SK-N-MC (cell line): ENCODE data around the gene PRR33.

Experiments used
- DNase-seq: peaks from one replicate; pipeline ENCODE4 v3.0.0-alpha.2; 2011; ENCODE audit warnings: low read depth, low spot score
- H3K27ac ChIP-seq: fragments of 200-600 bp; sonication (generic); 2 replicates; pipeline ENCODE4 v1.5.1; 2016; ENCODE audit warnings: mixed run types
- H3K36me3 ChIP-seq: fragments of 200-600 bp; sonication (generic); 2 replicates; pipeline ENCODE4 v1.6.1; 2017; ENCODE audit warnings: antibody characterized with exemption, low read length, mixed read lengths; ENCODE audit not compliant: insufficient read depth
- H3K4me3 ChIP-seq: fragments of 200-600 bp; sonication (generic); 2 replicates; pipeline ENCODE4 v1.5.1; 2016
- H3K9ac ChIP-seq: fragments of 200-600 bp; sonication (generic); 2 replicates; pipeline ENCODE4 v1.8.0; 2017; ENCODE audit warnings: mixed run types, mixed read lengths; ENCODE audit not compliant: insufficient read length
- H3K9me3 ChIP-seq: fragments of 200-600 bp; sonication (generic); 2 replicates; pipeline ENCODE4 v1.6.1; 2017; ENCODE audit warnings: low read depth, mild to moderate bottlenecking, antibody characterized with exemption, low read length, moderate library complexity, mixed read lengths
- EZH2 ChIP-seq: fragments of 200-600 bp; sonication (generic); IDR thresholded peaks from one replicate; pipeline ENCODE4 v1.6.1; 2017; ENCODE audit warnings: antibody characterized with exemption
- FOXP2 ChIP-seq: optimal IDR thresholded peaks from 2 replicates; pipeline ENCODE3; 2011; ENCODE audit warnings: mild to moderate bottlenecking, moderate library complexity; ENCODE audit not compliant: insufficient read depth; ENCODE audit errors: extremely low read length, control extremely low read depth
- POLR2AphosphoS5 ChIP-seq: IDR thresholded peaks from 2 replicates; pipeline ENCODE4 v1.6.1; 2012; ENCODE audit warnings: mild to moderate bottlenecking, low read depth, low read length, borderline replicate concordance

The PRR33 gene

GRCh38 chr11:1854949-1855885 is 36.5 kb downstream of the PRR33 start:
- Histone ChIP-seq H3K9ac (no peak overlapping the region), H3K36me3 (no peaks in the 10 kb centered on the region), H3K9me3 (no peaks in the 10 kb centered on the region), H3K27ac (no peak overlapping the region), H3K4me3 (no peak overlapping the region)
- no peak for TF ChIP-seq EZH2
- no peak for TF ChIP-seq FOXP2
- TF ChIP-seq POLR2AphosphoS5: no peak
- DNase-seq: no peak

- no peak overlapping the region for H3K4me3 ChIP-seq
- H3K36me3 ChIP-seq: no peaks in the 10 kb centered on the region
- no peak overlapping the region for H3K27ac ChIP-seq
- no peak for TF ChIP-seq POLR2AphosphoS5
- TF ChIP-seq EZH2: no peak
- no peak for TF ChIP-seq FOXP2
- DNase-seq: no peak
- no peaks in the 10 kb centered on the region for H3K9me3 ChIP-seq
- H3K9ac ChIP-seq: no peak overlapping the region
These were observed 37.4 kb downstream of the PRR33 start for GRCh38 chr11:1854132-1854948.

GRCh38 chr11:1853376-1854131 is 38.1 kb downstream of the PRR33 start:
- no peak for TF ChIP-seq POLR2AphosphoS5
- no peak for TF ChIP-seq EZH2
- no peak for TF ChIP-seq FOXP2
- Histone ChIP-seq H3K36me3 (no peaks in the 10 kb centered on the region), H3K9ac (no peak overlapping the region), H3K4me3 (no peak overlapping the region), H3K9me3 (no peaks in the 10 kb centered on the region), H3K27ac (no peak overlapping the region)
- no peak for DNase-seq

- no peak within 1 kb of the TSS for H3K27ac ChIP-seq
- TF ChIP-seq FOXP2 (no peak), POLR2AphosphoS5 (no peak), EZH2 (no peak)
- H3K9ac ChIP-seq: no peak within 1 kb of the TSS
These were observed 38.8 kb downstream of the PRR33 start, which contains the start of gene LSP1 for GRCh38 chr11:1852877-1853276. LSP1 (plus strand) TSS chr11:1853084; CDS start chr11:1853145, 61 bp downstream.

GRCh38 chr11:1852271-1852876 is 39.3 kb downstream of the PRR33 start:
- H3K27ac ChIP-seq: no peak overlapping the region
- TF ChIP-seq EZH2: no peak
- TF ChIP-seq FOXP2: no peak
- TF ChIP-seq POLR2AphosphoS5: no peak
- H3K9ac ChIP-seq: no peak overlapping the region
- no peaks in the 10 kb centered on the region for H3K9me3 ChIP-seq
- no peaks in the 10 kb centered on the region for H3K36me3 ChIP-seq
- no peak for DNase-seq
- no peak overlapping the region for H3K4me3 ChIP-seq

More at GRCh38 chr11:1852877-1853276, 38.8 kb downstream of the PRR33 start, which contains the start of gene LSP1:
- Histone ChIP-seq H3K4me3 (no peak within 1 kb of the TSS), H3K36me3 (no peaks in the 10 kb centered on the region), H3K9me3 (no peaks in the 10 kb centered on the region)
- DNase-seq: no peak

GRCh38 chr11:1851468-1852180 is 40.1 kb downstream of the PRR33 start:
- no peaks in the 10 kb centered on the region for H3K36me3 ChIP-seq
- no peak for DNase-seq
- no peak overlapping the region for H3K4me3 ChIP-seq
- H3K27ac ChIP-seq: no peak overlapping the region
- no peak for TF ChIP-seq POLR2AphosphoS5
- TF ChIP-seq EZH2: no peak
- TF ChIP-seq FOXP2: no peak
- no peak overlapping the region for H3K9ac ChIP-seq
- H3K9me3 ChIP-seq: no peaks in the 10 kb centered on the region

- no peak overlapping the region for H3K9ac ChIP-seq
- DNase-seq: no peak
- no peak overlapping the region for H3K4me3 ChIP-seq
- no peak overlapping the region for H3K27ac ChIP-seq
- no peaks in the 10 kb centered on the region for H3K36me3 ChIP-seq
- no peaks in the 10 kb centered on the region for H3K9me3 ChIP-seq
- TF ChIP-seq EZH2 (no peak), POLR2AphosphoS5 (no peak), FOXP2 (no peak)
These were observed 42.9 kb downstream of the PRR33 start for GRCh38 chr11:1848640-1849430.
